ENCODE measurements around the gene SND1. TPM values are rescaled to one million over a fixed set of nuclear protein-coding genes. Genes with fewer than 3 reads are reported as not detected.

The SND1 gene
- total RNA-seq, 1 donor from 2014 or later = 88.5 TPM

DNA sequence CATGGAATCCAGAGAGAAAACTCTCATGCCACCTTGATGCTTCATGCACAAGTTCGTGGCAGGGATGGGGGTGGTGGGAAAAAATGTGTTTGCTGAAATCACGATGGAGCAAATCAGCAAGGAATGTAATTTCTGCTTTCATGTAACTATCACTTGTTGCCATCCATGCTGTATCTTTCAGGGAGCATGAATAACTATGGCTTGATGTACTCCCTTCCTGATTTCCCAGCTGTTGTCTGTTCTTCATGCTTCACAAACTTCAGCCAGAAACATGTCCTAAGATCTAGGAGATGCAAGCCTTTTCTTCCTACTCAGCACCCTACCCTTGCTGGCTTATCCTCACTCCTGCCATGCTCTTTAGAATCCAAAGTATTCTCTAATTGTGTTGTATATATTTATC, 315.3 kb downstream of the SND1 start:
- DNase-seq = no peak

DNA sequence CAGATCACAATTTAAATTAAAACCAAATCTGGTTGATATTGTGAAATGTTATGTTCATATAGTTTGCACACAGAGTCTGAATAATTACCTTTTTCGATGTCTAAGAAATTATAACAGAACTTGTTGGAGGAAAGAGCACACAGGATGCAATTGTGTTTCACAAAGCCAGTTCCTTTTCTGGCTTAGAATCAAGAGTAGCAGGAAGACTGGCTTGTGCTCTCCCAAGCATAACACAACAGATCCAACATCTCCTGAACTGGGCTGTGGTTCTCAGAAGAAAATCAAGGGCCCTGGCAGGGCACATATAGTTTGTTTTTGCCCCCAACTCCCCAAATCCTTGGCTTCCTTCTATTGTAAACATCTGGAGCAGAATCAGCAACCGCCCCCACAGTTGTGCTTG, 316.6 kb downstream of the SND1 start:
- no peak for DNase-seq

DNA sequence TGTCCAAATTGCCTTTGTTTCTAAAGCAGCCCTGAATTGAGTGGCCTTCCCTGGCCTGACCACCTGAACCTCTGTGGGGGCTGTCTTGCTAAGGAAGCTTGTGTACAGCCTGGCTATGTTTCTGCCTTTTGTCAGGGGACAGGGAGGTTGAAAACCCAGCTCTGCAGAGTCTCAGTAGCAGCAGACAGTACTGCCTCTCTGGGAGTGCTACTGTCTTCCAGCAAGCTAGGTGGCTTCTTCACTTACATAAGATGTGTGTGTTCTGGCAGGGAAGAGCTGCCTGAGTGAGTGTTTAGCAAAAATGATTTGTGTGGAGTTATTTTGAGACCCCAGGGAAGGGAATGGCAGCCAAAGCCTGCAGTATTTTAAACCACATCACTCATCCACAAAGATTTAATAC, 321.8 kb downstream of the SND1 start:
- no peak for DNase-seq

DNA sequence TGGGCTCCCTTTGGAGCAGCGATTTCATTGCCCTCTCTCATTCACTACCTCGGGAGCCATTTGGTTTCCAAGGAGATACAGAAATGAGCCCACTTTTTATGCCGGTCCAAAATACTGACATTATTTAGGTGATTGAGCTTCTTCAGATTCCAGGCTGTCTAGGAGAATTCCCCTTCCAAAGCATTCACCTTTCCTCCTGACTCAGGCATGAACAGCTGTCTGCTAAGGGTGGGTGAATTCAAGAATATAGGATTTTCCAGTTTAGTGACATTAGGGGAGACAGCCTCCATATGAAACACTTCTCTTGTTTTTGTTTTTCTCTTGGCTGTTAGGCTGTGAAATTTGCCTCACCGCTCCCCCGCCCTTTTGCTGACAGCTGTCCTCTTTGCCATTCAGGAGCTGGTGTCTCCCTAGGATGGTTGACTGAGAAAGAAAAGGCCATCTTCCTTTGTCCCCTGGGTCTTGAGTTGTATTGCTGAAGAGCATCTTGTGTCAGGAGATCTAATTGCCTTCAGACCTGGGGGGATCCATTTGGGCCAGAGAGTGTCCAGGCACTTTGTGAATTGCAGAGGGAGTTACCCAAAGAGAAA, 322.5 kb downstream of the SND1 start:
- DNase-seq = no peak

DNA sequence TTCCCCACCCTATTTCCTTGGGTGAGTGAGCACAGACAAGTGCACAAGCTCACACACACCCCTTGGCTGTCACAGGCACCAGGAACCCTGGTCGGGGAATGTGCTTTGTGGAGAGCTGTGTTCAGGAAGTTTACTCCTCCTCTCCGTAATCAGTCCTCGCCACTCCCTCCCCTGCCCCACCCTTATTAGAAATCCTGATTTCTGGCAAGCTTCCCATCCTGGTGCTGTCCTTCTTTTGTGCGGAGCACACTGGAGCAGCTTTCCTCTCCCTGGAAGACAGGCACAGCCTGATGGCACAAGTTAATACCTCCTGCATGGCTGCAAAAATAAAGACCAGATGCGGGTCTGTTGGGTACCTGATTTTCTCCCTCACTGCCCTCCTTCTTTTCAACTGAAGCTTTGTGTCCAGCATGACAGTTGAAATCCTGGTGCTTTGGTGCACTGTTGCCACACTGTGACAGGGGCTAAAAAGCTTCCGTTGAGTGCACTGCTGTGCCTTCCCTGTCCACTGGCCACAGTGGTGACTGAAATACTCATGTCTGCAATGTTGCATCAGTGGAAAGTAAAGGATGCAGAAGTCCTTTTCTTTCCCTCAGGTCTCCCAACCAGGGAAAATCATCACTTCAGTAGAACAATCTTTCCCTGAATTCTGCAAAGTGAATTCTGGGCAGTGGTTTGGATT, 324.2 kb downstream of the SND1 start:
- DNase-seq = no peak

DNA sequence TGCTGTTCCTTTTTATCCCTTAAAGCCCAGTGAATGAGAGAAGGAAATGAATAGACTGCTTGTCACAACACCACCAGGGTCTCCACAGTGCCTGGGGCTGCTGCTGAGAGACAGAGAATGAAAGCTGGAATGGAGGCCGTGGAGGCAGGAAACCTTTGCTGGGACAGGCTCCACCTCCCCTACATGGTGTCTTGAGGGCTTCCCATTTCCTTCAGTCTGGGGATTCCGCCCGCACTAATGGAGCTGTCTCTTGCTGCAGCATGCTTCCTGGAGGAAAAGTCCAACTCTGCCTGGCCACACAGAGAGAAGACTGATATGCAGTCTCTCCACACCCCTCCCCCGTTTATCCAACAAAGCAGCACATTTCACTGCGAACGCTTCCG, 324.7 kb downstream of the SND1 start:
- peak; percentile 5 for DNase-seq

DNA sequence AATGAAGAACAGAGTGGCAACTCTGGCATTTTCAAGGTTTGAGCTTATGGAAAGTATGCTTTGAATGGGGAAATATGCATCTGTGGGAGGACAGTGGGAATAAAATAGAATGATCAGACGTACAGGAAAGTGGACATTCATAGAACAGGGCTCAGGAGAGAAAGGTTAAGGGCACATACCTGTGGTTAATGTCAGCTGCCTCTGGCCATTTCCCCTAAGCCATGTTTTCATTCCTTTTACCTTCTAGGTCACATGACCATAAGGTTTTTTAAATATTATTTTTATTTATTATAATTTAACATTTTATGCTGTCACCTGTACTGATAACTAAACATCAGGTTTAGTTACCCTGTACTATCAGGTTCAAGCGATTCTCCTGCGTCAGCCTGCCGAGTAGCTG, 326.4 kb downstream of the SND1 start:
- no peak for DNase-seq

DNA sequence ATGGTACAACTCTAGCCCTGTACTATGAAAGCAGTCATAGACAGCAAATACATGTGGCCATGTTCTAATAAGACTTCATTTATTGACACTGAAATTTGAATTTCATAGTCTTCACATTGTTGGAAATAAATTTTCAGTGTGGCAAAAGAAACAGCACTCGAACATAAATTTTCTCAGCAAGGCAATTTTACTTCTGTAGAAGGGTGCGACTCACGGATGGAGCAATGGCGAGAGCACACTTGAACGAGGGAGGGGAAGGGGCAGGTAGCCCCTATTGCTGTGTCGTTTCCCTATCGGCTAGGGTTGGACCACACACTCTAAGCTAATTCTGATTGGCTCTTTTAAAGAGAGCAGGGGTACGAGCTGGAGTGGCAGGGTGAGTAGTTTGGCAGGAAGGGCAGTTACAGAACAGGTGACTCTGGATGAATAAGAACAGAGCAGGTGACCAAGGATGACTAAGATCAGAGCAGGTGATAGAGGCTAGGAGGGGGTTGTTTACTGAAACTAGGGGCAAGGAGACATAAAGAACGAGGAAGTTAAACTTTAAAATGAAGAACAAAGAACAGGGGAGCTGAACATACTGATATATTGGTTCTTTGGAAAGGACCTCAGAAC, 327.2 kb downstream of the SND1 start:
- DNase-seq = no peak

DNA sequence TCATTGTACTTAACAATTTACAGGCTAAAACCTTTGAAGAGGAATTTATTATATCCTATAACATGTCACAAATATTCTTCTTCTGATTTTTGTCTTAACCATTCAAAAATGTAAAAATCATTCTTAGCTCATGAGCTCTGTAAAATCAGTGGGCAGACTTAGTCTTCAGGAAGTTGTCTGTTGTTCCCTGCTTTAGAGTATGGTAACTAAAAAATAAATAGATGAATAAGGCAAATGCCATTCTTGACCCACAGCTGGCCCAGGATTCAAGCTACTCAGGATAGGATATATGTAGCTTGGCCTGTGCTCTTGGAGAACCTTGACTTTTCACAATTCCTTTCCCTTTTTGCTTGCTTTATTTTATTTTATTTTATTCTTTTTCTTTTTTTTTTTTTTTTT, 327.7 kb downstream of the SND1 start:
- DNase-seq = no peak

DNA sequence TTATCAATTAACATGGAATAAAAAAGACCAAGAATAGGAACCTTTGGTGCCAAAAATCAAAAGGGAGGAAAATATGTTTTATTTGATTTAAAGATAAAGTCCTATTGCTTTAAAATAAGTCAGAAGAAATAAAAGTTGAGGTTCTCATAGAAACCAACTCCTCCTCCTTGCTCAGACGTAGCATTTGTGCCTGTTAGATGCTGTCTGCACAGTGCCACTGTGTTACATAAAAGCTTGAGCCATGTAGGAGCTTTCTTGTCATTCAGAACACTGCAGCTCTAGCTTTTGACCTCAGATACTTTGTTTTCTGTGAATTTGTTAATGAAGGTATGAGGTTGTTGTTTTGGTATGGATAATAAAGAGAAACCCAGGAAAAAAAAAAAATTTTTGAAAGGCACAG, 328.9 kb downstream of the SND1 start:
- no peak for DNase-seq

DNA sequence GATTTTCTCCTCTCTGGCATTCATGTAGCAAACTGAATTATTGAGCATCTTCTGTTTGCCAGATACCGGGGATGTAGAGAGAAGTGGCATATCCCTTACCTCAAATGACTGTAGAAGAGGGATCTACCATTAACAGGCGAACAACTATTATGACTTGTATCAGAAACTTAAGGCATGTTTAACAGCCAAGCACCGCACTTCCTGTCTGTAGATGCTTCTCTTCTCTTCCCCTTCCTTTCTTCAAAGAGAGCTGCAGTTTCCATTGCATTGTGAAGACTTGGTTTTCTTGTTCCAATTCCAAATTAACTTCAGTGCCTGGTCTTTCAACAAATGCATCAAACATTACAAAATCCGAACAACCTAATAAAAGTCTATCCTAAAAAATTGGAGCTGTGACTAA, 330.0 kb downstream of the SND1 start:
- no peak for DNase-seq

DNA sequence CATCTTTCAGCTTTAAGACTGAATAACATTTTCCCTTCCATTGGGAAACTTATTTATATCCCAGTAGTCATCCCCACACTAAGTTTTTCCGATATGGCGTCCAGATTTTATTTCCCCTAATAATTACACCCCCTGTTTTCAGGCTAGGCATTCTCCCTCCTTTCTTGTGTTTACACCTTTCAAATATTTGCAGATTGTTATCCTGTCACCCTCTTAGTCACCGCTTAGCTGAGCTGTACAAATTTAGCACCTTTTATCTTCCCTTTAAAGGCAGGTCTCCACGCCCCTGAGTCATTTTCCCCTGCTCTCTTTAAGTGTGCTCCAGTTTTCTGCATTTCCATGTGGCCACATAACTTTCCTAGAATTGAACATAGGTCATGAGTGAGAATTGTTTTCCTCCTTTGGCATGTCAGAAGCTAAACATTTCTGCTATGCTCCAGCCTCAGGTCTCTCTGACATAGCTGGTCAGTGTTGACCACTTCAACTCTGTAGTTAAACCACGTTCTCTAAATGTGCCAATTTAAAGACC, 331.9 kb downstream of the SND1 start:
- no peak for DNase-seq

DNA sequence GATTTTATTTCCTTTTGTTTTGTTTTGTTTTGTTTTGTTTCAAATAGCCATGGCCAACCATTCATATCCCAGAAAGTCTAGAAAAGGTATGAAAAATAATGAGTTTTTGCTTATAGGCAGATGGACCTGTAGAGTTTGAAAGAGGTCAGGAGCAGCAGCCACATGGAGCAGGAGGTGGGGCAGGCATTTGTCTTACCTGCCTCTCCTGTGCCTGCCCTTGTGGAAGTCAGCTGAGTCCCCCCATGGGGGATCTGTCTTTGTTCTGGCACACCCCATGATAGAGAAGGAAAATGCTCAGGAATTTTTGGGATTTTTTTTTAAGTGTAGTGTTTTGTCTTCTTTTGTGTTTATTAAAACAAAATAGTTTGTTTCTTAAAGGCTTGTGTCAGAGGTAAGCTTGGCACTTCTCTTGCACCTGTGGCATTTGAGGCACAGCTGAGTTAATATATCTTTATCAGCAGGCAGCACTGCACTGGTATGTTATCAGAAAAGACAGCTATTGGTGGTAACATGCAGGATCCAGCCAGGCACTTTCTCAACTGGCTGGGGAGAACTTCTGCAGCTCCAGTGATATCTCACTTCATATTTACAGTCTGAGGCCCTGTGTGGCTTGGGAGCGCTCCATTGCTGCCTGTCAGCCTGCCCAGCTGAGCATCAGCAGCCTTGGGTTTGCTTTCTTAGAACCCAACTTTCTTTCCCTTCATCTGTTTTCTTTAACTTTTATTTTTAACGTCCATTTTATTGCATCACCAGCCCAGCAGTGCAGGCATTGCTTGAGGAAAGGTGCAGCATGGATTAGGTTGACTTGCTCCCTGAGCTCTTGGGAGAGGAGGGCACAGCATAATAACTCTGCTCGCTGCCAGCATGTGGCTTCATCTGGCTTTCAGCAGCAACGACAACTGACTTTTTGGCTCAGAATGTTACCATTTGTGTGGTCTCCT, 334.9 kb downstream of the SND1 start:
- no peak for DNase-seq

DNA sequence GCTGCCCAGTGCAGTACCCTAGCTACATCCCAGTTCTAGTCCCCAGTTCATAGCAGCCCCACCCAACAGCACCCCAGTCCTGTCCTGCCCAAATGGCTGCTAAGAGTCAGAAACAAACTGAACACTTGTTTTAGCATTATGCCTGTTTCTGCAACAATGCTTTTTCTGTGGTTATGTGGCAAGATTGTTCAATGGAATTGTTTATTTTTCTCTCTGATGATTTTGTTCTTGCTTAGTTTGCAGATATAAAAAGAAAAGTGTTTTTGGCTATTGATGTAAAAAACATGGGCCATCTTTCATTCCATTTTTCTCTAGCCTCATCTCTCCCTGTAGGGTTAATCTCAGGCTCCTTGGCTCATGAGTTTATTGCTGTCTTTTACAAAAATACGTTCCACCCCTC, 336.8 kb downstream of the SND1 start:
- no peak for DNase-seq

DNA sequence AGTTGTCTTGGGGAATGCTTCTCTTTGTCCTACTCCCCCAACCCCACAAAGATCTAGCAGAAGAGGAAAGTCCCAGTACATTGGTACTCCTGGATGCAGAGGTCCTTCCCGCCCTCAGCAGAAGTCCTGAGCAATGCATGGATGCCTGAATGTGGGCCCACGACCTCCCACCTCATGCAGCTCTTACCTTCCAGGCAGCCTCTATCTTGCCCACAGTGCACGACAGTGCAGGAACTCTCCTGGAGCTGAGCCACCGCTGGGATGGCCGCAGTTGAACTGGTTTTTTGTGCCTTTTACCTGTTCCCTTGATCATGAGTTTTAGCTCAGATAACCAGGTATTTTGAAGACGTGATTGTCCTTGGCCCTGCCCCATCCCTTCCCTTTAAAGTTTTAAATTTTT, 341.3 kb downstream of the SND1 start:
- no peak for DNase-seq

DNA sequence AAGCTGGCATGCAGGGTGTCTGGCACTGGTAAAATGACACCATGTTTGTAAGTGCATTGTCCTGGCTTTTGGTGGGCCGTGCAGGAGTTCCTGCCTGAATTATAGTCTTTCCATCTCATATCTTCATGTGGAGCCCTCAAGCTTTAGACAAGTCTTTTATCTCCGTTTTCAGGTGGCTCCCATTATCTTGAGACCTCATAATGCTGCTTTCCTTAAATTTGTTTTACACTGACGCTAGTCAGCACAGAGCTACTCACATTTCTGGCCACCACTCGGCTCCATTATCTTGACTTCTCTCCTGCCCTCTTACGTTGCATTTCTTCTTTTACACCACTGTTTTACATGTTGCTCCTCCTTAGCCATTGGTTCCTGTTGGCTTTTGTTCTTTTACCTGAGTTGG, 342.0 kb downstream of the SND1 start:
- DNase-seq = no peak

DNA sequence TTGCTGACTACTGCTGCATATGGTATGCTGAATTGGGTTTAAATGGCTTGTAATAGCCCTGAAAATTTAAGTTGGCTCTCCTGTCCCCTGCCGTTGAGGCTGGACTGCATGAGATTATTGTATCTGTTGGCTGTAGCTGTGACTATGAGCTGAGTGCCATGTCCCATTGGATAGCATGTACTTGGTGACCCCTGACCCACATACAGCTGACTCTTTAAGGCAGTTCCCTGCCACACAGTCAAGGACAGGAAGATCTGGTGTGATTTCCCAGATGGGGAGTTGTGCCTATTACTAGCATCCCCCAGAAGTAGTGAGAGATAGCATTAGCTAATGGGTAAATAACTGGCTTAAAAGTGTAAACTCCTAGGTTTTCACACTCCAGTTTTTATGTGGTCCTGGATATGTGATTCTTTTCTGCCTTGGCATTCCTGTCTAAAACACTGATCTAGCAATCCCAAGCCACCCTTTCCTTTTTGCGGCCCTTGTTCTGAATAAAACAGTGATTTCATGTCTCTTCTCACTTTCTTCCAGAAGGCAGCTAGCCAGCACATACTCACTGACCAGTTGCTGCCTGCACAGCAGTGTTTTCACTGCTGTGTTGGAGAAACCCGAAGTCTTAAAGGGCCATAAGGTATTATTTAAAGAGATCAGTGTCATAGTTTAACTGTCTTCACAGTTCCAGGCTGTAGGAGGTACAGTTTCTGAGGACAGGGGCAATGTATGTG, 343.3 kb downstream of the SND1 start:
- DNase-seq = peak; percentile 2

DNA sequence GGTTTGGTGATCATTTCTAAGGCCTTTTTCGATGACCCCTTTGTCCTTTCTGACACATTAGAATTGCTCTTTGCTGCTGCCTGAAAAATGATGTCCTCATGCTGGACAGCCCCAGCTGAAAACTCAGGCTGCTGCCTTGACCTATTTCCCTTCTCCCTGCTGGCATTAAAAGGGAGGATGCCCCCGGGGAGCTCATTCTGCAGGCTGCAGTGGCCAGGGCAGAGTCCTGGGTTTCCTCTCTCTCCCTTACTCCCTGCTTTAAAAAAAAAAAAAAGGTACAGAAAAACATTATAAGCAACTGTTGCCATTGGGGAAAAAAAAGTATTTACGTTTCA, 343.9 kb downstream of the SND1 start:
- no peak for DNase-seq

DNA sequence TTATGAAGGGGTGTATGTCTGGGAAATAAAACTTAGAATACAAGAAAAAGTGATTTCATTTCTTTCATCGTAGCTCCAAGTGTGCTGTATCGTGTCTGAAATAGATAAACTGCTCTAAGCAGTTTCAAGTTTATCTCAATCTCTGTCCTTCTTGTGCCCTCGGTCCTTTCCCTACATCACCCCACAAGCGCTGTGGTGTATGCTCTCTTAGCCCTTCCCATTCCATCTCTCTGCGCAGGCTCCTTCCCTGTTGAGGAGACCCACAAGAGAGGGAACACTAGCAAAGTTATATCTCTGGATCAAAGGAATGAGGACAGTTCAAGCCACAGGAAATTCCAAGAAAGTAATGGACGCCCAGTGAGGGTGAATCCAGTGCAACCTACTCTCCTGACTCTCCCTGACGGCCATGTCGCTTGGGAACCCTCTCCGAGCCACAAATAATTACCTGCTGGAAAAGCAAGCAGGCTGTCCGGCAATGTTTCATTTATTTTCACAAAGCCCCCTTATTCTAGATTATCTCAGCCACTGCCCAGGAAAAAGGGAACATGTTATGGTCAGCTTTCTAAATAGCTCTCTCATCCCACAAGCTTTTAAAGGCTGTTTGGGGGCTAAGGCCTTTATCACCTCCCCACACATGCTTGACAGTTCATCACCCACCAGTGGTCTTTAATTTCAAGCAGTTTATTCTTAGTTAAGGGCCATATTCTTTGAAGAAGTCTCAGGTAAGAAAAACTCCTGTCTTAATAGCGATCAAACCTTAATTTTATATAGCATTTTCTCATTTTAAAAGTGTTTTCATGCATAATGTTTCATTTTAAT, 344.5 kb downstream of the SND1 start:
- DNase-seq = no peak

DNA sequence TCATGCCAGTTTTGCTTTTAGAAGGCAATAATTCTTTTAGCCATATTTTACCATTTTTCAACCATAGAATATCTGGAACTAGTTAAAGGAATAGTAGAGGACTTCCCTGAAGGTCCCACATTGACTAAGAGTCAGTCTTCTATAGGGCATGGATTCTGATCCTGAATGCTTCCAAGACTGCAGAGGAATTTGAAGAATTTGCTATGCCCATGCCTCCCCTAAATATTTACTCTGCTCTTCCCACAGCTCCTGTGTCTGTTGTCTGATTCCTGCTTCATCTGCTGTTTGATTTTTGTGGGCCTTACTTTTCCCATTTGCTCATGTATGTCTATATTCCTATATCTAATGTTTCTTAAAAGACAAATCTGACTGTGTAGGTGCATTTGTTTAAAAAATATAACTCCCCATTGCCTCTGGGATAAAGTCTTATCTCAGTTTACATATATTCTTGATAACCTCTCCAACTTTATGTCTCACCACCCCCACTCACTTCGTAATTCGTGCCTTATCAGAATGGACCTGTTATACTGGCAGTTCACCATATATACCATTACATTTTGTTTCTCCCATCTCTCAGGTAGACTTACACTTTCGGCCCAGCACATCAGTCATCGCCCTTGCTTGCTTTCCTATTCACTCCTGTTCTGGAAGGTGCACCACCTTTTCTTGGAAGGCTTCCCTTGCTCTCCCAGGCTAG, 345.4 kb downstream of the SND1 start:
- DNase-seq = no peak

DNA sequence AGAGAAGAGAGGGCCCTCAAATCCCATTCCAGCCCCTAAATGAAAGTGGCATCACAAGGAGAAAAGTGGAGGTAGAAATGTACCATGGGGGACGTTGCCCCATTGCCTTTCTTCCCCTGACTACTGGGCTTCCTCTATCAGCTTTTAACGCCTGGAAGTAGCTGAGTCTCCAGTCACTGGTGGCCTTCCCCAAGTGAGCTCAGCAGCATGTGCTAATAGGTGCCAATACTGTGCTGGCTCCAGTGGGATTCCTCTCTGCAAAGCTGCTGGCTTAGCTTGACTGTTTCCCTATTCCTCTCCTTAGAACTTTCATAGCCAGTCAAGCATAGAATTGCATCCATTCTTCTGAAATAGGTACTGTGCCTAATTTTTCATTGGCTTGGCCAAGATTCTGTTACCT, 346.7 kb downstream of the SND1 start:
- DNase-seq = no peak
